CD4-positive, alpha-beta T cell treated with Interleukin-17A for 4 hours (primary cell): ENCODE measurements around the gene ZBTB45.
"Not testable (repeated sequence)": the region's sequence is repeated elsewhere in the genome, so short reads cannot be mapped to it uniquely, and the experiment has no call there.

Experiments used
- DNase-seq: peaks from one replicate; pipeline ENCODE4 v3.0.0-alpha.2; 2020; ENCODE audit warnings: mixed read lengths

ZBTB45 gene

DNA sequence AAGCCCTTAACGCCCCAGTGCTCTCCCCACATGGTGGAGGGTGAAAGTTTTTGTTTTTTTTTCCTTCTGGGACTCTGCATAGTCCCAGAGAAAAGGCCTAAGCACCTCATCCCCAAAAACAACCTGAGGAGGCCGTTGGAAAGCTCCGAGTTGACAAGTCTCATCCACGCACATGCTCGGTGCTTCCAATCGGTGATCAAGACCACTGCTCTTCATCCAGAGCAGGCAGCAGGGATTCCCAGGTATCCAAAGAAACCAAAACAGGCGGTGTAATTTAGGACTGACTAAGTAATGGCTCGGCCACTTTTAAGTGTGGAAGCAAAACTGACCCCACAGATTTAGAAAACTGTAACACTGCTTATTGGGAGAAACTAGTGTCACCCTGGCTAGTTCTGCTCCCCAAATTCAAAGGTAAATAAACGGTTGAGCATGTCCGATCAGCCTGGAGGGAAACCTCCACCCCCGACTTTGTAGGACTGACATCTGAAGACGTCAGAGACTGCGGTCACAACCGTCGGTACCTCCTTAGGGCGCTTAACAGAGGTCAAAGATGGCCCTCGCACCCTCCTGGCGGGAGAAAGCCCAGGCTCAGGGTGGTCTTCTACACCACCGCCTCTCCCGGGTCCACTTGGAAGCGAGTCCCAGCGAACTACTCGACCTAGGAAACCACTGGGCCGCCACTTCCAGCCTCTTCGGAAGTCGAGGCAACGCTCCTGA lies 44.5 kb downstream of the ZBTB45 start:
- DNase-seq, result no peak

GRCh38 chr19:58474291-58474996 lies 45.2 kb downstream of the ZBTB45 start:
- no peak for DNase-seq

DNA sequence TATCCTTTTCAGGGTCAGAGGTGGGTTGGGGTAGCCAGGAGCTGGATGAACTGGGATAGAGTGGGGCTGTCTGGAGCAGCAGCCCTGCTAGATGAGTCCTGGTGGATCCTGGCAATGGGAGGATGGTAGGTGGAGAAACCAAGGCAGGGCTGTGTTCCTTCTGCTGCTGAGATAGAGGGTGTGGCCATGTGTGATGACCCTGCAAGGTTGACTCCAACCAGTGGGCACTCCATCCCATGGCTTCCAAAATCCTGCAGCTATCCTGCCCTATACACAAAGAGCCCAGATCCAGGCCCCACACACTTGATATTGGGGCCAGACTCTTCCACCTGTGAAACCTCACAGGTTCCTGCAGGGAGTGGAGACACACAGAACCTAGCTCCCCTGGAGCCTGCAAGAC lies 45.8 kb downstream of the ZBTB45 start:
- DNase-seq, result no peak

DNA sequence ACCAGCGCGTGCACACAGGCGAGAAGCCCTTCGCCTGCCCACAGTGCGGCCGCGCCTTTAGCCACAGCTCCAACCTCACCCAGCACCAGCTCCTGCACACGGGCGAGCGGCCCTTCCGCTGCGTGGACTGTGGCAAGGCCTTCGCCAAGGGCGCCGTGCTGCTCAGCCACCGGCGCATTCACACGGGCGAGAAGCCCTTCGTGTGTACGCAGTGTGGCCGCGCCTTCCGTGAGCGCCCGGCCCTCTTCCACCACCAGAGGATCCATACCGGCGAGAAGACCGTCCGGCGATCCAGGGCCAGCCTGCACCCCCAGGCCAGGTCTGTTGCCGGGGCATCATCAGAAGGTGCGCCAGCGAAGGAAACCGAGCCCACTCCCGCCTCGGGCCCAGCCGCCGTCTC lies 47.9 kb downstream of the ZBTB45 start:
- no peak for DNase-seq

GRCh38 chr19:58470837-58471543 lies 48.6 kb downstream of the ZBTB45 start:
- DNase-seq, result not testable (repeated sequence)

GRCh38 chr19:58469241-58470013 lies 50.2 kb downstream of the ZBTB45 start:
- no peak for DNase-seq

- DNase-seq, result no peak
These were observed 51.3 kb downstream of the ZBTB45 start for GRCh38 chr19:58468216-58468839.

- peak; percentile 99 for DNase-seq
These were observed 52.6 kb downstream of the ZBTB45 start, which contains the start of gene ZNF324 for GRCh38 chr19:58466760-58467589. Gene ZNF324, plus strand, starts transcription at chr19:58467080. Its CDS starts 2,106 bp downstream, at chr19:58469186.

GRCh38 chr19:58466089-58466759 lies 53.4 kb downstream of the ZBTB45 start:
- no peak for DNase-seq
